Measurements from ENCODE around the gene KLF11. TPM values are rescaled to one million over a fixed set of nuclear protein-coding genes. Genes with fewer than 3 reads are reported as not detected.
A peak's percentile ranks its signal among the peaks of the same experiment; 100 is the strongest.

KLF11 gene
- total and polyA plus RNA-seq, 9 of the 15 experiments (the other 6 are each of a cell fraction or from before 2014, with no cell fraction given), result 2.1 to 13.4 (median 6.5) TPM

DNA sequence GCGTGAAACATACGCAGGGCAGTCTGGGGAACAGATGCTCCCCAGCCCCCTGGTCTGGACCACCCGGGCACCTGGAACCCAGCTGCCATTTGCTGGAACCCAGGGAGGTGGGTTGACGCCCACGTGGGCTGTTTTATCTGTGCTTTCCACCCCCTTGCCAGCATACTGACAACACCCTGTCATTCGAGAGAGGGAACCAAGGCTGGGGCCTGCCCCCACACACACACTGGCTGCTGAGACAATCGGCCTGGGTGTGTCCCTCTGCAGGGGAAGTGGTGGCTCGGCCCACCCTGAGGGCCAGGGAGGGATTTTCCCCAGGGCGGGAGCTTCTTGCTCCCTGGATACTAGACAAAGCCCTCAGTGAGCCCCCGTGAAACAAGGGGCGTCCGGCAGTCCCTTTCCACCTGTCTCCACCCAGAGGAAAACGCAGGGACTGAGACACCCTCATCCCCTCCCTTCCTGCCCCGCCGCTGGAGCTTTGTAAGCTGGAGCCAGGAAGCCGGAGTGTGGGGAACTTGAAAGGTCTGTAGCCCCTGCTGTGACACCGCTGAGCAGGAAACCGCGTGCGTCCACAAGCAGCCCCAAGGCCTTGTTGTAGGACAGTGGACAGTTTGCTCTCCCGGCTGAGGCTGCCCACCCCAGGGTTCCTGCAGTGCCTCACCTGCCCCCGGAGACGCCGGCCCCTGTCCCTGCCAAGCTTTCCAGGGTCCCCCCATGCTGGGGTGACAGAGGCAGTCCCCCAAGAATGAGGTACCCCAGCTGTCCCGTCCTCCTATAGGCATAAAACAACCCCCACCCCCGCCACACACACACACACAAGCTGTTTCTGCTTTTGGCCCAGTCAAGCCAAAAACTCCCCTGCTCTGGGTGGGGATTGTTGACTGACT, 14.1 kb upstream of the KLF11 start:
- H3K4me1 ChIP-seq (replicated peaks in 1 of 2; ENCODE audit: control insufficient read depth in 2 of 2, insufficient read depth in 2 of 2, low read length in 2 of 2), result peaks cover 34 to 60% of the 10 kb centered on the region in 2 experiments
- H2AFZ ChIP-seq (ENCODE audit: low read depth, low read length), result peak overlapping the region; percentile 89
- H3K27ac ChIP-seq (ENCODE audit: extremely low read depth, low read depth, low read length), result peak overlapping the region; percentile 96
- ATAC-seq (peak; percentile 91), FAIRE-seq (peak; percentile 99), DNase-seq (ENCODE audit: extremely low read depth in 1 of 4, low spot score in 3 of 4) (peak; percentile 90 to 94 (median 93))
- ChIA-PET CTCF (ENCODE audit: low intra/inter-chr PET ratio) (no interaction called here), POLR2A (interaction anchor here (0.6 to 2.3 kb wide), 9 partner anchors 9 to 247 kb away, joined by 3 to 18 read pairs (median 4); partner anchors contain the start of gene KLF11)
- H3K9me3 ChIP-seq (replicated peaks; ENCODE audit: control insufficient read depth, insufficient read depth, low read depth, low read length), result no peaks in the 10 kb centered on the region
- H3K4me2 ChIP-seq (ENCODE audit: insufficient read depth, low read length), result peak overlapping the region; percentile 97
- H3K27me3 ChIP-seq (ENCODE audit: control insufficient read depth in 2 of 2, insufficient read depth in 2 of 2, low read length in 2 of 2), result no peaks in the 10 kb centered on the region; a peak in 1 of 5 replicates
- peaks cover 42% of the 10 kb centered on the region for H3K79me2 ChIP-seq (ENCODE audit: control insufficient read depth, insufficient read depth, low read length)
- no peaks in the 10 kb centered on the region for H3K9me1 ChIP-seq (ENCODE audit: control insufficient read depth, insufficient read depth, low read length)
- in situ Hi-C loops (cut with MboI) (no loop called here), intact Hi-C loops (cut with micrococcal nuclease) (no loop called here)
- BruUV-seq (replicated peaks), result TSS peak; percentile 55
- peak overlapping the region; percentile 91 to 96 for H3K9ac ChIP-seq (ENCODE audit: insufficient read depth in 1 of 2, low read depth in 2 of 2, low read length in 2 of 2)
- WGBS (ENCODE audit: insufficient coverage, low coverage, missing lambda C conversion rate), result 2% methylated on average over 21 of the region's 26 CpGs
- peak overlapping the region; percentile 47 for H3K4me3 ChIP-seq
- H3K36me3 ChIP-seq (ENCODE audit: control insufficient read depth, insufficient read depth, low read length), result no peaks in the 10 kb centered on the region
- no peaks in the 10 kb centered on the region for H4K20me1 ChIP-seq (replicated peaks; ENCODE audit: control insufficient read depth, insufficient read depth, low read length)
- peak; percentile 39 to 41; a peak in 2 of 4 replicates for TF ChIP-seq FOXK2 (conservative IDR thresholded peaks at IDR 0.05 in 1 of 2, IDR thresholded peaks at IDR 0.05 in 1 of 2; ENCODE audit: low read depth in 2 of 2)
- peak; percentile 92 for TF ChIP-seq SPI1 (IDR thresholded peaks at IDR 0.05; ENCODE audit: borderline replicate concordance, low read depth, low read length)
- TF ChIP-seq SRF (CRISPR knock-in tag; IDR thresholded peaks at IDR 0.05), result peak in 1 of 2 experiments; percentile 64; a peak in 1 of 4 replicates
- TF ChIP-seq, protein P1, sequence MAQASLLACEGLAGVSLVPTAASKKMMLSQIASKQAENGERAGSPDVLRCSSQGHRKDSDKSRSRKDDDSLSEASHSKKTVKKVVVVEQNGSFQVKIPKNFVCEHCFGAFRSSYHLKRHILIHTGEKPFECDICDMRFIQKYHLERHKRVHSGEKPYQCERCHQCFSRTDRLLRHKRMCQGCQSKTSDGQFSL (CRISPR knock-in tag; IDR thresholded peaks at IDR 0.05), result no peak
- TF ChIP-seq, protein P1 (tag; IDR thresholded peaks at IDR 0.05), result no peak
- TF ChIP-seq ZNF232 (CRISPR knock-in tag; IDR thresholded peaks at IDR 0.05), result no peak
- TF ChIP-seq, protein P2, sequence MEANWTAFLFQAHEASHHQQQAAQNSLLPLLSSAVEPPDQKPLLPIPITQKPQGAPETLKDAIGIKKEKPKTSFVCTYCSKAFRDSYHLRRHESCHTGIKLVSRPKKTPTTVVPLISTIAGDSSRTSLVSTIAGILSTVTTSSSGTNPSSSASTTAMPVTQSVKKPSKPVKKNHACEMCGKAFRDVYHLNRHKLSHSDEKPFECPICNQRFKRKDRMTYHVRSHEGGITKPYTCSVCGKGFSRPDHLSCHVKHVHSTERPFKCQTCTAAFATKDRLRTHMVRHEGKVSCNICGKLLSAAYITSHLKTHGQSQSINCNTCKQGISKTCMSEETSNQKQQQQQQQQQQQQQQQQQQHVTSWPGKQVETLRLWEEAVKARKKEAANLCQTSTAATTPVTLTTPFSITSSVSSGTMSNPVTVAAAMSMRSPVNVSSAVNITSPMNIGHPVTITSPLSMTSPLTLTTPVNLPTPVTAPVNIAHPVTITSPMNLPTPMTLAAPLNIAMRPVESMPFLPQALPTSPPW (CRISPR knock-in tag; IDR thresholded peaks at IDR 0.05), result peak; percentile 81
- no peak for TF ChIP-seq HDAC8 (tag; IDR thresholded peaks at IDR 0.05)
- TF ChIP-seq, protein P3, sequence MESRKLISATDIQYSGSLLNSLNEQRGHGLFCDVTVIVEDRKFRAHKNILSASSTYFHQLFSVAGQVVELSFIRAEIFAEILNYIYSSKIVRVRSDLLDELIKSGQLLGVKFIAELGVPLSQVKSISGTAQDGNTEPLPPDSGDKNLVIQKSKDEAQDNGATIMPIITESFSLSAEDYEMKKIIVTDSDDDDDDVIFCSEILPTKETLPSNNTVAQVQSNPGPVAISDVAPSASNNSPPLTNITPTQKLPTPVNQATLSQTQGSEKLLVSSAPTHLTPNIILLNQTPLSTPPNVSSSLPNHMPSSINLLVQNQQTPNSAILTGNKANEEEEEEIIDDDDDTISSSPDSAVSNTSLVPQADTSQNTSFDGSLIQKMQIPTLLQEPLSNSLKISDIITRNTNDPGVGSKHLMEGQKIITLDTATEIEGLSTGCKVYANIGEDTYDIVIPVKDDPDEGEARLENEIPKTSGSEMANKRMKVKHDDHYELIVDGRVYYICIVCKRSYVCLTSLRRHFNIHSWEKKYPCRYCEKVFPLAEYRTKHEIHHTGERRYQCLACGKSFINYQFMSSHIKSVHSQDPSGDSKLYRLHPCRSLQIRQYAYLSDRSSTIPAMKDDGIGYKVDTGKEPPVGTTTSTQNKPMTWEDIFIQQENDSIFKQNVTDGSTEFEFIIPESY (CRISPR knock-in tag; IDR thresholded peaks at IDR 0.05), result peak; percentile 38; the same call in 1 of the 2 replicates
- TF ChIP-seq DPF2 (IDR thresholded peaks at IDR 0.05), result peak; percentile 67
- no peak for TF ChIP-seq GTF2A2 (tag; IDR thresholded peaks at IDR 0.05)
- TF ChIP-seq ZNF696 (CRISPR knock-in tag; conservative IDR thresholded peaks at IDR 0.05), result no peak
- TF ChIP-seq TBL1XR1 (IDR thresholded peaks at IDR 0.05; ENCODE audit: low read length in 2 of 2), result peak in 1 of 2 experiments; percentile 36; a peak in 1 of 4 replicates
- TF ChIP-seq EP400 (IDR thresholded peaks at IDR 0.05), result peak; percentile 71
- no peak for TF ChIP-seq NFIX (CRISPR knock-in tag; IDR thresholded peaks at IDR 0.05; ENCODE audit: low read depth)
- TF ChIP-seq ASH1L (IDR thresholded peaks at IDR 0.05; ENCODE audit: borderline replicate concordance, low read depth, partially characterized antibody), result no peak
